Adipocyte (in vitro differentiated cells): ENCODE data around the gene DGKQ.
"Not testable (repeated sequence)": the region's sequence is repeated elsewhere in the genome, so short reads cannot be mapped to it uniquely, and the experiment has no call there.

ENCODE experiments used
- DNase-seq: peaks from one replicate; pipeline ENCODE4 v3.0.0-alpha.2; 2015; ENCODE audit warnings: low read depth
- H3K27me3 ChIP-seq: replicated peaks from 2 replicates; pipeline ENCODE4 v1.7.0; 2013; ENCODE audit warnings: mild to moderate bottlenecking, low read length, moderate library complexity; ENCODE audit not compliant: control insufficient read depth, insufficient read depth
- H3K36me3 ChIP-seq: 2 replicates; pipeline ENCODE4 v1.7.0; 2013; ENCODE audit warnings: low read length, mild to moderate bottlenecking, moderate library complexity; ENCODE audit not compliant: control insufficient read depth, insufficient read depth, severe bottlenecking
- H3K4me1 ChIP-seq: 2 replicates; pipeline ENCODE4 v1.7.0; 2013; ENCODE audit warnings: mild to moderate bottlenecking, low read length, moderate library complexity; ENCODE audit not compliant: control insufficient read depth, insufficient read depth
- H3K4me3 ChIP-seq: 2 replicates; pipeline ENCODE4 v1.7.0; 2013; ENCODE audit warnings: mild to moderate bottlenecking, low read length, moderate library complexity
- H3K9ac ChIP-seq: 2 replicates; pipeline ENCODE4 v1.7.0; 2013; ENCODE audit warnings: mild to moderate bottlenecking, low read length, moderate library complexity
- H3K9me3 ChIP-seq: 2 replicates; pipeline ENCODE4 v1.7.0; 2013; ENCODE audit warnings: mild to moderate bottlenecking, low read length, moderate library complexity; ENCODE audit not compliant: control insufficient read depth

Gene DGKQ

DNA sequence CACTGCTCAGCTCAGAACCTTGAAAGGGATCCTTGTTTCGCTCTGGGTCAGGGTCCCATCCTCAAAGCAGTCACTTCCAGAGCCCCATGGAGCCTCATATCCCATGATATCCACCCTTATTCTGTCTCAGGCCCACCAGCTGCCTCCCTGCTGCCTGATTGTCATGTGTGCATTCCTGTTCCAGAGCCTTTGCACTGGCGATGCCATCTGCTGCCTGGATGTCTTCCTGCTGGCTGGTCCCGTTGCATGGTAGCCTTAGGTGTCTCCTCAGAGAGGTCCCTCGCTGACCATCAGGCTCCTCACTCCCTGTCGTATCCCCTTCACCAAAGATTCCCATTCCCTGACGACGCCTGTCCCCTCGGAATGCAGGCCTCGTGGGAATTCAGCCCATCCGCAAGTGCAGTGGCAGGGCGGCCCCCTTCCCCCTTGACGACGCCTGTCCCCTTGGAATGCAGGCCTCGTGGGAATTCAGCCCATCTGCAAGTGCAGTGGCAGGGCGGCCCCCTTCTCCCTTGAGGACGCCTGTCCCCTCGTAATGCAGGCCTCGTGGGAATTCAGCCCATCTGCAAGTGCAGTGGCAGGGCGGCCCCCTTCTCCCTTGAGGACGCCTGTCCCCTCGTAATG is 26.0 kb upstream of the DGKQ start:
- H3K36me3 ChIP-seq, H3K9ac ChIP-seq, H3K4me1 ChIP-seq, H3K4me3 ChIP-seq, H3K9me3 ChIP-seq: not testable (repeated sequence)
- peaks cover 15% of the 10 kb centered on the region for H3K27me3 ChIP-seq
- DNase-seq = peak; percentile 15

DNA sequence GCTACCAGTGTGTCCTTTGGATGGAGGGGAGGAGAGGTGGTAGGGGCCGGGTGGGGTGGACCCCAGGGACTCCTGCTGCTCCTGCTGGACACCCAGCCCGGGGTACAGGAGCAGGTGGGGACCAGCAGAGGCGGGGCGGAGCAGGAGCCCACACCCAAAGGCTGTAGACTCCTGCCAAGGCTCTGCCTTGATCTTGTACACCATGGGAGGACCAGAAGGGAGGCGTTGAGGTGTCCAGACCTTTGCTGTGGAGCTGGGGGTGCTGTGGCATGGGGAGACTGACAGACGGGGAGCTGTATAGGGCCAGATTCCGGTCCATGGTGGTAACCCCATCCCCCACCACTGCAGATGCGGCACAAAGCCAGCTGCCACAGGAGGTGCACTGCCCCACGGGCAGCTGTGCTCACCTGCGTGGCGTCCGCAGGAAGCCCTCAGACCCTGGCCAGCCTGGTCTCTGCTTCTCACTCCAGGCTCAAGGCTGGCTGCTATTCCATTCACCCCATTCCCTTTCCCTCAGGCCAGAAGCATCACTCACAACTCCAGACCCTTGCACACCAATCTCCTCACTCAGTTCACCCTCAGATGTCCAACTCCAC is 24.8 kb upstream of the DGKQ start:
- H3K4me3 ChIP-seq = no peak overlapping the region
- peaks cover 8% of the 10 kb centered on the region for H3K4me1 ChIP-seq
- peaks cover 15% of the 10 kb centered on the region for H3K27me3 ChIP-seq
- no peaks in the 10 kb centered on the region for H3K36me3 ChIP-seq
- H3K9ac ChIP-seq = no peak overlapping the region
- no peaks in the 10 kb centered on the region for H3K9me3 ChIP-seq
- no peak for DNase-seq

- peak overlapping the region; percentile 54 for H3K9ac ChIP-seq
- peaks cover 8% of the 10 kb centered on the region for H3K4me1 ChIP-seq
- H3K9me3 ChIP-seq = no peaks in the 10 kb centered on the region
- H3K36me3 ChIP-seq = no peaks in the 10 kb centered on the region
- peak overlapping the region; percentile 44 for H3K4me3 ChIP-seq
- peak; percentile 71 for DNase-seq
- H3K27me3 ChIP-seq = peaks cover 15% of the 10 kb centered on the region
Observed at GRCh38 chr4:997375-998071, 24.2 kb upstream of the DGKQ start.

GRCh38 chr4:996997-997374 is 23.6 kb upstream of the DGKQ start:
- Histone ChIP-seq H3K36me3 (no peaks in the 10 kb centered on the region), H3K27me3 (peaks cover 15% of the 10 kb centered on the region), H3K9me3 (no peaks in the 10 kb centered on the region), H3K4me3 (no peak overlapping the region), H3K9ac (no peak overlapping the region), H3K4me1 (peaks cover 8% of the 10 kb centered on the region)
- DNase-seq = no peak

- H3K9ac ChIP-seq = no peak overlapping the region
- DNase-seq = no peak
- H3K4me1 ChIP-seq = peaks cover 8% of the 10 kb centered on the region
- no peak overlapping the region for H3K4me3 ChIP-seq
- H3K36me3 ChIP-seq = no peaks in the 10 kb centered on the region
- no peaks in the 10 kb centered on the region for H3K9me3 ChIP-seq
- peaks cover 13% of the 10 kb centered on the region for H3K27me3 ChIP-seq
Observed at GRCh38 chr4:996030-996996, 22.9 kb upstream of the DGKQ start.

DNA sequence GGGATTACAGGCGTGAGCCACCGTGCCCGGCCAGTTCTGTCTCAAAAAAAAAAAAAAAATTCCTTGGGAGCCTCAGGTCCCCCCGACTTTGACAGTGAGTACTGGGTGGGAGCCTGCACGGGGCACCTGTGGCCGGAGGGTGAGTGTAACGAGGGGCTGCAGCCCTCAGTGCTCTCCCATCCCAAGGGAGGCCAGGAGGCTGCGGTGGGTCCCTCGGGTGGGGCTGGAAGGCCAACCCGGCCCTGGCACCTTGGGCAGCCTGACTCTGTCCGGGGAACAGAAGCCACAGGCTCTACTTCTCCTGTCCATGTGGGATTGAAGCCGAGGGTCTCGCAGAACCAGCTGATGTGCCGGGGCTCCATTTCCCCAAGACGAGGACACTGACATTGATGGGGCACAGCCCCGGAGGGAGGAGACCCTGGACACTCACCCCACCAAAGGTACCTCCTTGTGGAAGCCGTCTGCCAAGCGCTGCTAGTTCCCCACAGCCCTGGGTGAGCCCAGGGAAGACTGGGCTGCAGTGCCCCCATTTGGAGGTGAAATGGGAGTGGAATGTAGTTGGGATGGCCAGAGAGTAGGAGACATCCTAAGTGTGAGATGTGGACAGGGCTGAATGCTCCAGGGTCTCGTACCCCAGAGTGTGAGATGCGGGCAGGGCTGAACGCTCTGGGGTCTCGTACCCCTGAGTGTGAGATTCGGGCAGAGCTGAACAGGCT is 22.1 kb upstream of the DGKQ start:
- Histone ChIP-seq H3K4me3 (no peak overlapping the region), H3K4me1 (peaks cover 8% of the 10 kb centered on the region), H3K27me3 (peaks cover 9% of the 10 kb centered on the region), H3K9ac (no peak overlapping the region), H3K36me3 (peaks cover 6% of the 10 kb centered on the region), H3K9me3 (no peaks in the 10 kb centered on the region)
- no peak for DNase-seq

DNA sequence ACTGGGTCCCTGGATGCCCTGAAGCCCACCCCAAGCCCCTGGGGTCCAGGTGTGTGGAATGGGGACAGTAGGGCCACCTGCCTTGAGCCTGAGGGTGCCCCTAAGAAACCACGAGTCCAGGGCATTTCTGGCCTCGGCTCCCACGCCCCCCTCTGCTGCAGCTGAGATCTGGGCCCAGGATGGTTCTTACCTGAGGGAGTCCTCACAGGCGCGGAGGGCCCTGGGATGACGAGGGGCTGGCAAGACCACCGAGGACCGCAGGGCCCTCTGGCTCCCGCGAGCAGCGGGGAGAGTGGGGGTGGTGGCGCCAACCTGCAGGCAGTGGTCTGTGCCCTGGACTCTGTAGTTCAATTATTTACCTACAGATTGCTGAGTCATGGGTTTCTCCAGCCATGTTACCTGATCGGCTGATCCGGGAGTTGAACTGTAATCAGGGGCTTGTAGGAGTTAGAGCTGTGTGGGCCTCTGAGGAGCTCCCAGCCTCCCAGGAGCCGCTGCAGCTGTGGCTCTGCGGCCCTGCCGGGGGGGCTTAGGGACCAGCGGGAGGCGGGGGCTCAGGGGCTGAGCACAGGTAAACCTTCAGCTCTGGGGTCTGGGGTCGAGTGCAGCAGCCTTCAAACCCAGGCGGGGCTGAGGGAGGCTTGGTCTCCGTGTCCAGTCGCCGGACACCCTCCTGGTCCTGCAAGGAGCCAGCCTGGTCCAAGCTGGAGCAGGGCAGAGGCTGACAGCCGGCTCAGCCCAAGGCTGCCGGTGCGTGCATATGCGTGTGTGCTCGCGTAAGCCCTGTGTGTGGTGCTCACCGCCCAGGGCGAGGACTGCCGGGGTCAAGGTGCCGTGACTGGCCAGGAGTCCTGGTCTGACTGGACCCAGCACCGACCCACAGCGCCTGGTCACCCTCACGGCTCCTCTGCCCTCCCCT is 20.0 kb upstream of the DGKQ start, which contains the start of gene SLC26A1:
Gene SLC26A1, minus strand, starts transcription at position 294 of the 919 bp plus-strand sequence. CDS start 1,701 bp downstream, outside the sequence.
- Histone ChIP-seq H3K36me3 (peaks cover 17% of the 10 kb centered on the region), H3K9me3 (no peaks in the 10 kb centered on the region), H3K27me3 (peaks cover 3% of the 10 kb centered on the region), H3K4me3 (no peak within 1 kb of the TSS), H3K4me1 (peaks cover 8% of the 10 kb centered on the region), H3K9ac (no peak within 1 kb of the TSS)
- DNase-seq = no peak

GRCh38 chr4:992297-993110 is 19.1 kb upstream of the DGKQ start:
- no peak for DNase-seq

GRCh38 chr4:991451-992296 is 18.3 kb upstream of the DGKQ start:
- H3K9ac ChIP-seq = no peak overlapping the region
- peaks cover 2% of the 10 kb centered on the region for H3K27me3 ChIP-seq
- no peaks in the 10 kb centered on the region for H3K9me3 ChIP-seq
- peaks cover 12% of the 10 kb centered on the region for H3K4me1 ChIP-seq
- H3K4me3 ChIP-seq = no peak overlapping the region
- H3K36me3 ChIP-seq = peaks cover 17% of the 10 kb centered on the region
- DNase-seq = no peak

More at GRCh38 chr4:992297-993110, 19.1 kb upstream of the DGKQ start:
- Histone ChIP-seq H3K4me3 (no peak overlapping the region), H3K27me3 (peaks cover 3% of the 10 kb centered on the region), H3K9ac (no peak overlapping the region), H3K36me3 (peaks cover 17% of the 10 kb centered on the region), H3K9me3 (no peaks in the 10 kb centered on the region), H3K4me1 (peaks cover 11% of the 10 kb centered on the region)
